Testis (tissue), 3 donors: ENCODE measurements around the gene SLC7A6. TPM values are rescaled to one million over a fixed set of nuclear protein-coding genes. Genes with fewer than 3 reads are reported as not detected.

Source experiments
- DNase-seq: peaks from one replicate; pipeline ENCODE4 v3.0.0-alpha.2; 2019
- H3K27ac ChIP-seq, 2 donors: fragments of 200-600 bp; sonication (generic); one replicate each; pipeline ENCODE4 v1.5.1; 2019
- H3K27me3 ChIP-seq: fragments of 200-600 bp; sonication (generic); one replicate; pipeline ENCODE4 v1.5.1; 2019
- H3K36me3 ChIP-seq: fragments of 200-600 bp; sonication (generic); one replicate; pipeline ENCODE4 v1.5.1; 2017; ENCODE audit warnings: low read depth; ENCODE audit errors: missing control alignments
- H3K4me1 ChIP-seq: fragments of 200-600 bp; sonication (generic); one replicate; pipeline ENCODE4 v1.5.1; 2019
- H3K4me3 ChIP-seq, 2 donors: fragments of 200-600 bp; sonication (generic); one replicate each; pipeline ENCODE4 v1.5.1; 2017 to 2019
- H3K9me3 ChIP-seq: fragments of 200-600 bp; sonication (generic); one replicate; pipeline ENCODE4 v1.5.1; 2017
- POLR2A ChIP-seq: fragments of 450-650 bp; IDR thresholded peaks from one replicate; pipeline ENCODE4 v1.6.1; 2017; ENCODE audit warnings: antibody characterized with exemption, mild to moderate bottlenecking, moderate library complexity
- WGBS, 2 donors: methylation state at CpG; one replicate each; pipeline ENCODE4 v1.1.5; 2018; 5-methylcytosine and 5-hydroxymethylcytosine counted together
- intact Hi-C: fragments of 100-400 bp; cut with DNase I; formaldehyde crosslinking; loops from one replicate; pipeline ENCODE4 v1.15.1; 2023; ENCODE audit warnings: low total_unique reads
- polyA plus RNA-seq: library from polyadenylated mRNA; stranded (reverse); fragments of 350-450 nt; fragmentation: Illumina TruSeq; extraction: RNeasy Lipid Tissue Mini Kit (QIAGEN cat#74804); gene quantifications from one replicate; pipeline ENCODE4 v1.2.3, GENCODE V29; 2014; ENCODE audit warnings: low read depth, low replicate concordance; ENCODE audit not compliant: insufficient read depth
- total RNA-seq, 2 donors: library from RNA; depleted of rRNA; stranded (reverse); fragments of >200 nt; gene quantifications; one replicate each; pipeline ENCODE4 v1.2.3, GENCODE V29; 2016
- TF ChIP-seq, protein P1 (sequence below), 3 experiments: fragments of 450-650 bp in 2 of 3; fragments of 200-600 bp in 1 of 3; sonication (generic) in 1 of 3; IDR thresholded peaks; one replicate each; pipeline ENCODE4 v1.5.1; 2016 to 2019; ENCODE audit warnings: antibody characterized with exemption in 3 of 3, mild to moderate bottlenecking in 2 of 3, moderate library complexity in 1 of 3

SLC7A6 gene
- total and polyA plus RNA-seq, 3 donors from 2014 or later = 28.6 to 48.6 (median 42.2) TPM

DNA sequence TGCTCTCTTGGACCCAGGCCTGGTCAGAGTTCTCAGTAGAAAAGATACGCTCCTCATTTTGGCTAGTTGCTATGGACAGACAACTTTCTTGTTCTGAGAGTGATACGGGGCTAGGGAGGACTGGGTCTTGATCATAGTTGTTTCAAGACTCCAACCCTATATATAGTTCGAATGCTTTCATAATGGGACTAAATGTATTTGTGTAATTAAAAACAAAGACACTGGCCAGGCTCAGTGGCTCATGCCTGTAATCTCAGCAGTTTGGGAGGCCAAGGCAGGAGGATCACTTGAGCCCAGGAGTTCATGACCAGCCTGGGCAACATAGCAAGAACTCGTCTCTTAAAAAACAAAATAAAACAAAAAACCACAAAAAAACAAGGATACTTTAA, 17.7 kb downstream of the SLC7A6 start:
- H3K36me3 ChIP-seq = no peaks in the 10 kb centered on the region
- DNase-seq = no peak
- intact Hi-C loops = no loop called here
- WGBS, 2 donors = 61 to 74% methylated on average over 4 of the region's 4 CpGs
- no peak for TF ChIP-seq POLR2A
- TF ChIP-seq, protein P1, sequence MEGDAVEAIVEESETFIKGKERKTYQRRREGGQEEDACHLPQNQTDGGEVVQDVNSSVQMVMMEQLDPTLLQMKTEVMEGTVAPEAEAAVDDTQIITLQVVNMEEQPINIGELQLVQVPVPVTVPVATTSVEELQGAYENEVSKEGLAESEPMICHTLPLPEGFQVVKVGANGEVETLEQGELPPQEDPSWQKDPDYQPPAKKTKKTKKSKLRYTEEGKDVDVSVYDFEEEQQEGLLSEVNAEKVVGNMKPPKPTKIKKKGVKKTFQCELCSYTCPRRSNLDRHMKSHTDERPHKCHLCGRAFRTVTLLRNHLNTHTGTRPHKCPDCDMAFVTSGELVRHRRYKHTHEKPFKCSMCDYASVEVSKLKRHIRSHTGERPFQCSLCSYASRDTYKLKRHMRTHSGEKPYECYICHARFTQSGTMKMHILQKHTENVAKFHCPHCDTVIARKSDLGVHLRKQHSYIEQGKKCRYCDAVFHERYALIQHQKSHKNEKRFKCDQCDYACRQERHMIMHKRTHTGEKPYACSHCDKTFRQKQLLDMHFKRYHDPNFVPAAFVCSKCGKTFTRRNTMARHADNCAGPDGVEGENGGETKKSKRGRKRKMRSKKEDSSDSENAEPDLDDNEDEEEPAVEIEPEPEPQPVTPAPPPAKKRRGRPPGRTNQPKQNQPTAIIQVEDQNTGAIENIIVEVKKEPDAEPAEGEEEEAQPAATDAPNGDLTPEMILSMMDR (IDR thresholded peaks at IDR 0.05) = no peak
- peaks cover 43% of the 10 kb centered on the region for H3K4me1 ChIP-seq
- H3K4me3 ChIP-seq = no peak overlapping the region
- peak overlapping the region; percentile 64 to 90 for H3K27ac ChIP-seq
- no peaks in the 10 kb centered on the region for H3K27me3 ChIP-seq
- H3K9me3 ChIP-seq = no peaks in the 10 kb centered on the region

DNA sequence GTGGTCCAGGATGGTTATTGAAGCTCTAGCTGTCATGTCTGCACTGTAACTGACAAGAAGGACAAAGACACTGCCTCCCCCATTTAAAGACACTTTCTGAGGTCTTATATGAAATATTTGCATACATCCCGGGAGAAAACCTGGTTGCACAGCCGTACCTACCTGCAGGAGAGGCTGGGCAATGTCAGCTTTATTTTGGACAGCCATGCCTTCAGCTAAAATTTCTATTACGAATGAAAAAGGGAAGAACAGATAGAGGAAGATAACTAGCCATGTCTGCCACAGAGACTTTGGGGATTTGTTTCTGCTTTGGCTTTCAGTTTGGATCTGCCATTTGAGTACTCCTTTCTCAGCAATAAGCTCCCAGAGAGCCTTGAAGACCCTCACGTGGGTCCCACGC, 19.0 kb downstream of the SLC7A6 start:
- no peaks in the 10 kb centered on the region for H3K27me3 ChIP-seq
- H3K9me3 ChIP-seq = no peaks in the 10 kb centered on the region
- no peaks in the 10 kb centered on the region for H3K36me3 ChIP-seq
- no peak for DNase-seq
- TF ChIP-seq, protein P1 (IDR thresholded peaks at IDR 0.05) = no peak
- TF ChIP-seq POLR2A = no peak
- no peak overlapping the region for H3K4me3 ChIP-seq
- WGBS, 2 donors = 45 to 62% methylated on average over 5 of the region's 5 CpGs
- peaks cover 47% of the 10 kb centered on the region for H3K4me1 ChIP-seq
- intact Hi-C loops = no loop called here
- H3K27ac ChIP-seq = peak overlapping the region; percentile 64 to 90

DNA sequence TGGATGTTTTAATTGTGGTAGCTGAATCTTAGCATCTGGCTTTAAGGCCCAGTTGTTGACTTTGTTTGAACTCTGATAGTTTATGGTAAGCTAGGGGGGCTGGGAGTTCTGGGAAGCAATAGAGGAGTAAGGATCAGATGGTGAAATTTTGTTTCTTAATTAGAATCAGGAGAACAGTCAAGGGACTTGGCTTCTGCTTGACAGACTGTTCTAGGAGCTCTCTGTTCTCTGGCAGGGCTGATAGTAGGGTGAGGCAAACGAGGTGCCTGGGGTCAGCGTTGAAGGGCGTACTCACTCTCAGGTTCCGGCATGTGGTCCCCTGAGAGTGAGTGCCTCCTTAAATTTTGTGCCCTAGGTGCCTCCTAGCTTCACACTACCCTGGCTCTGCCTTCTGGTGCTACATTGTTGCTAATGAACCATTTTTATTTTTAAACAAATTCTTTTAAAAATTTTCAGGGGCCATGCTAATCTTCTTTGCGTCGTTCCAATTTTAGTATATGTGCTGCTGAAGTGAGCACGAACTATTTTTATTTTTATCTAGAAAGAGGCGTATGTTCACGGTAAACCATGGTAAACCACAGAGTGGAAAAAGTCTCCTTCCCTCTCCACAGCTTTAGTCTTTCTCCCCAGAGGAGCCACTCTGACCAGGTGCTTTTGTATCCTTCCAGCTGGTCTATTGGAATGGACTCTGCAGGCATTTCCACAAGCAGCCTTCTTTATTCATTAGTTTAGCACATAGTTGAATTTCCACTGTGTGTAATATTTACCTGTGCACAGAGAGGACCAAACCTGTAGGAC, 19.7 kb downstream of the SLC7A6 start:
- DNase-seq = peak; percentile 78
- no peaks in the 10 kb centered on the region for H3K9me3 ChIP-seq
- no peaks in the 10 kb centered on the region for H3K36me3 ChIP-seq
- 23 to 44% methylated on average over 9 of the region's 9 CpGs for WGBS, 2 donors
- peaks cover 47% of the 10 kb centered on the region for H3K4me1 ChIP-seq
- no peaks in the 10 kb centered on the region for H3K27me3 ChIP-seq
- H3K27ac ChIP-seq = peak overlapping the region; percentile 64 to 90
- intact Hi-C loops = no loop called here
- no peak overlapping the region for H3K4me3 ChIP-seq
- TF ChIP-seq, protein P1 (IDR thresholded peaks at IDR 0.05) = no peak
- no peak for TF ChIP-seq POLR2A

DNA sequence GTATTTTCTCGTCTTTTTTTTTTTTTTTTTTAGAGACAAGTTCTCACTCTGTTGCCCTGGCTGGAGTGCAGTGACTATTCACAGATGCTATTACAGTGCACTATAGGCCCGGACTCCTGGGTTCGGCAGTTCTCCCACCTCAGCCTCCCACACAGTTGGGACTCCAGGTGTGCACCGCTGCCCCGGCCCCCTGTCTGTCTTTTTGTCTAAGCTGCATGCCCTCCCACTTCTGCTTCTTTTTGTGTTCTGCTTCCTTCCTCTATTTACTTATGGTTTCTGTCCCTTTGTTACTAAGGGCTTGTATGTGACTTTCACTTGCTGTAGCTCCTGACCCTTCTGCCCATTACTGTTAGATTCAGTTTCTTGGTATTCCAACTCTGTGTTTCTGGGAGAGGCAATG, 20.5 kb downstream of the SLC7A6 start:
- H3K4me1 ChIP-seq = peaks cover 51% of the 10 kb centered on the region
- whole genome bisulfite sequencing, 2 donors = 71 to 80% methylated on average over 5 of the region's 5 CpGs
- intact Hi-C loops = no loop called here

More for the DNA sequence above, 20.5 kb downstream of the SLC7A6 start:
- no peaks in the 10 kb centered on the region for H3K36me3 ChIP-seq
- DNase-seq = no peak
- H3K4me3 ChIP-seq = no peak overlapping the region
- peak overlapping the region; percentile 39 to 90 for H3K27ac ChIP-seq
- no peaks in the 10 kb centered on the region for H3K9me3 ChIP-seq
- TF ChIP-seq, protein P1 (IDR thresholded peaks at IDR 0.05) = no peak
- no peak for TF ChIP-seq POLR2A
- no peaks in the 10 kb centered on the region for H3K27me3 ChIP-seq
